PC-3 (cell line): ENCODE results near the gene GBP1.
"Not testable (repeated sequence)": the region's sequence is repeated elsewhere in the genome, so short reads cannot be mapped to it uniquely, and the experiment has no call there.

Source experiments
- EZH2 ChIP-seq: fragments of 300-600 bp; sonication (generic); IDR thresholded peaks from one replicate; pipeline ENCODE4 v1.6.1; 2017; ENCODE audit warnings: antibody characterized with exemption, mild to moderate bottlenecking, low read length; ENCODE audit not compliant: unreplicated experiment
- EZH2phosphoT487 ChIP-seq: fragments of 300-600 bp; sonication (generic); IDR thresholded peaks from 2 replicates; pipeline ENCODE4 v1.6.1; 2018; ENCODE audit warnings: mild to moderate bottlenecking, antibody characterized with exemption, low read length, borderline replicate concordance
- TF ChIP-seq, protein P1 (sequence below): fragments of 300-600 bp; sonication (generic); conservative IDR thresholded peaks from 2 replicates; pipeline ENCODE4 v1.5.1; 2017; ENCODE audit warnings: antibody characterized with exemption, low read depth, mild to moderate bottlenecking, low read length

GRCh38 chr1:89046318-89047183 is 18.5 kb downstream of the GBP1 start:
- TF ChIP-seq, protein P1, sequence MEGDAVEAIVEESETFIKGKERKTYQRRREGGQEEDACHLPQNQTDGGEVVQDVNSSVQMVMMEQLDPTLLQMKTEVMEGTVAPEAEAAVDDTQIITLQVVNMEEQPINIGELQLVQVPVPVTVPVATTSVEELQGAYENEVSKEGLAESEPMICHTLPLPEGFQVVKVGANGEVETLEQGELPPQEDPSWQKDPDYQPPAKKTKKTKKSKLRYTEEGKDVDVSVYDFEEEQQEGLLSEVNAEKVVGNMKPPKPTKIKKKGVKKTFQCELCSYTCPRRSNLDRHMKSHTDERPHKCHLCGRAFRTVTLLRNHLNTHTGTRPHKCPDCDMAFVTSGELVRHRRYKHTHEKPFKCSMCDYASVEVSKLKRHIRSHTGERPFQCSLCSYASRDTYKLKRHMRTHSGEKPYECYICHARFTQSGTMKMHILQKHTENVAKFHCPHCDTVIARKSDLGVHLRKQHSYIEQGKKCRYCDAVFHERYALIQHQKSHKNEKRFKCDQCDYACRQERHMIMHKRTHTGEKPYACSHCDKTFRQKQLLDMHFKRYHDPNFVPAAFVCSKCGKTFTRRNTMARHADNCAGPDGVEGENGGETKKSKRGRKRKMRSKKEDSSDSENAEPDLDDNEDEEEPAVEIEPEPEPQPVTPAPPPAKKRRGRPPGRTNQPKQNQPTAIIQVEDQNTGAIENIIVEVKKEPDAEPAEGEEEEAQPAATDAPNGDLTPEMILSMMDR, result not testable (repeated sequence)
- not testable (repeated sequence) for TF ChIP-seq EZH2, EZH2phosphoT487
